GM18870 (cell line): ENCODE data around the gene MAG.
A peak's percentile ranks its signal among the peaks of the same experiment; 100 is the strongest.

Source experiments
- ATAC-seq: cut with Tn5 transposase; IDR thresholded peaks from one replicate; pipeline ENCODE4 v1.9.1; 2021; ENCODE audit warnings: moderate library complexity; ENCODE audit not compliant: unreplicated experiment

The MAG gene, protein sequence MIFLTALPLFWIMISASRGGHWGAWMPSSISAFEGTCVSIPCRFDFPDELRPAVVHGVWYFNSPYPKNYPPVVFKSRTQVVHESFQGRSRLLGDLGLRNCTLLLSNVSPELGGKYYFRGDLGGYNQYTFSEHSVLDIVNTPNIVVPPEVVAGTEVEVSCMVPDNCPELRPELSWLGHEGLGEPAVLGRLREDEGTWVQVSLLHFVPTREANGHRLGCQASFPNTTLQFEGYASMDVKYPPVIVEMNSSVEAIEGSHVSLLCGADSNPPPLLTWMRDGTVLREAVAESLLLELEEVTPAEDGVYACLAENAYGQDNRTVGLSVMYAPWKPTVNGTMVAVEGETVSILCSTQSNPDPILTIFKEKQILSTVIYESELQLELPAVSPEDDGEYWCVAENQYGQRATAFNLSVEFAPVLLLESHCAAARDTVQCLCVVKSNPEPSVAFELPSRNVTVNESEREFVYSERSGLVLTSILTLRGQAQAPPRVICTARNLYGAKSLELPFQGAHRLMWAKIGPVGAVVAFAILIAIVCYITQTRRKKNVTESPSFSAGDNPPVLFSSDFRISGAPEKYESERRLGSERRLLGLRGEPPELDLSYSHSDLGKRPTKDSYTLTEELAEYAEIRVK

DNA sequence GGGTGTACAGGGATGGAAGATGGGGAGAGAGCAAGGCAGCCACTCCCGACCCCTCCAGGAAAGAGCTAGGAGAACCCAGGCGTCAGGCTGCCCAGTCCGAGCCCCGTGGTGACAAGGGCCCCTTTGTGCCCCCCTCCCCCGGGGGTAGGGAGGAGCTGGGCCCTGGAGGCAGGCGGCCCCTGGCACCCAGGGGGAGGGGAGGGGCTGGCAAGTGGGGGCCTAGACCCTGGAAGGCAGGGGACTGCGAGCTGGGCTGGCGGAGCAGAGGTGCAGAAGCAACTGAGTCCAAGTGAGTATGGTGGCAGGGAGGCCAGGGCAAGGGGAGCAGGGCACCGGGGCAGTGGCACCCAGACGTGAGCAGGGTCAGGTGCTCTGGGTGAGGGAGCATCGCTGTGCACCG is at the start of gene MAG:
MAG (plus strand) TSS at position 246 of the 400 bp plus-strand sequence. CDS start 3,248 bp downstream, outside the sequence.
- ATAC-seq = no peak

DNA sequence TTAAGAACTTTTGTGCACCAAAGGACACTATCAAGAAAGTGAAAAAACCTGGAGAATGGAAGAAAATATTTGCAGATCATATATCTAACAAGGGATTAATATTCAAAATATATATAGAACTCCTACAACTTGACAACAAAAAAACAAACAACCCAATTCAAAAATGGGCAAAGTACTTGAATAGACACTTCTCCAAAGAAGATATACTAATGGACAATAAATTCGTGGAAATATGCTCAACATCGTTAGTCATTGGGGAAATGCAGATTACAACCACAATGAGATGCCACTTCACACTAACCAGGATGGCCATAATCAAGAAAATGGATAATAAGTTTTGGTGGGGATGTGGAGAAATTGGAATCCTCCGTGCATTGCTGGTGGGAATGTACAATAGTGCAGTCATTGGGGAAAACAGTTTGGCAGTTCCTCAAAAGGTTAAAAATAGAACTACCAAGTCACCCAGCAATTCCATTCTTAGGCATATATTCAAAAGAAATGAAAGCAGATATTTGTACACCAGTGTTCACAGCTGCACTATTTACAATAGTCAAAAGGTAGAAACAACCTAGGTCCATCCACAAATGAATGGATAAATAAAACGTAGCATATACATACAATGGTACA is 45.4 kb upstream of the MAG start:
- ATAC-seq = no peak

DNA sequence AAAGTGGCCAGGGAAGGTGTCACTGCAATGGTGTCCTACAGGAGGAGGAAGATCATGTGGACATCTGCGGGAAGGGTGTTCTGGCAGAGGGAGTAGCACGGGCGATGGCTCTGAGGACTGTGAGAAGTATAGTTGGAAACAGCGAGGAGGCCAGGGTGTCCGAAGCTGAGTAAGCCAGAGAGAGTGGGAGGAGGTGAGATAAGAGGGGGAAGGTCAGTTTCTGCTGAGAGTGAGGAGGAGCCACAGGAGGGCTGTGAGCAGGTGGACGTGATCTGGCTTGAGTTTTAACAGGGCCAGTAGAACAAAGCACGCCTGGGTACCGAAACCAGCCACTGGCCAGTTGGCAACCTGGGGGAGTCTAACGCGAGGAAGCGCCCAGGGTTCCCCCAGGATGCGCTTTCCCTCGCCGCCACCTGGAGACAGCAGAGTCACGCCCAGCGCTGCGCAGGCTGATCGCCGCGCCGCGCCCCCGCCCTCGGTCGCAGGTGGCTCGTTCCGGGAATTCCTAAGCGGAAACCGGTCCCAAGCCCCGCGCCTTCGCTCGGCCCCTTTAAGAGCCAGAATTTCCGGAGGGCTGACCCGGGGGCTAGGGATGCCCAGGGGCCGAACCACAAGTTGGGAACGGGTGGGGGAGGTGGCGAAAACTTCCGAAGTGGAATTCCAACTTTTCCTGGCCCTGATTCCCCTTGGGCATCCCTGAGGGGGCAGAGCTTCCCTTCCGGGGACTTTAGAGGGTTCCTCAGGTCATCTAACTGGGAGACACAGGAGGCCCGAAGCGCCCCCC is 44.2 kb upstream of the MAG start:
- ATAC-seq = peak; percentile 39

DNA sequence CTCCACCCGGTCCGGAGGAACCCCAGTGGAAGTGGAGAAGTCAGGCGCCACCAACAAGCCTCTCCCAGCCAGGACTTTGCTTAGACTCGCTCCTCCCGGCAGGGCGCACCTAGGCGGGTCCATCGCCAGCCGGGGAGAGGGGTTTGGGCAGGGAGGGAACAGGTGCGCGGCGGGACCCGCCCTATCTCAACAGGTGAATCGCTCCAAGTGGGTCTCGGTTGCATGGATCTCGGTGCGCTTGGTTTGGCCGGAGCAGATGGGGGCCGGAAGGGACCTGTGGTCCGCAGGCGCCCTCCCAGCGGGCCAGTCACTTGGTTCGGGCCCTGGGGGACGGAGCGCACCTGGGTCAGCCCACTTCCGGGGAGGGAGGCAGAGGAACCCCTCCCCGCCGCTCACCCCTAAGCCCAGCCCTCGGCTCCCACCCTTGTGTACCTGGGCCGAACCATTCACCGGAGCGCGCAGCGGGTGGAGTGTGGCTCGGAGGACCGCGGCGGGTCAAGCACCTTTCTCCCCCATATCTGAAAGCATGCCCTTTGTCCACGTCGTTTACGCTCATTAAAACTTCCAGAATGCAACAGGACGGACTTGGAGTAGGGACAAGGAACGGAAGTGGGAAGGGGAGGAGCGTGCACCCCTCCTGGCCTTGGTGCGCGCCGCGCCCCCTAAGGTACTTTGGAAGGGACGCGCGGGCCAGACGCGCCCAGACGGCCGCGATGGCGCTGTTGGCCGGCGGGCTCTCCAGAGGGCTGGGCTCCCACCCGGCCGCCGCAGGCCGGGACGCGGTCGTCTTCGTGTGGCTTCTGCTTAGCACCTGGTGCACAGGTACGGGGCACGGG is 43.4 kb upstream of the MAG start, which contains the start of gene LSR:
LSR (plus strand) TSS at position 693 of the 836 bp plus-strand sequence; CDS start at position 714, 21 bp downstream.
- ATAC-seq = peak; percentile 55

DNA sequence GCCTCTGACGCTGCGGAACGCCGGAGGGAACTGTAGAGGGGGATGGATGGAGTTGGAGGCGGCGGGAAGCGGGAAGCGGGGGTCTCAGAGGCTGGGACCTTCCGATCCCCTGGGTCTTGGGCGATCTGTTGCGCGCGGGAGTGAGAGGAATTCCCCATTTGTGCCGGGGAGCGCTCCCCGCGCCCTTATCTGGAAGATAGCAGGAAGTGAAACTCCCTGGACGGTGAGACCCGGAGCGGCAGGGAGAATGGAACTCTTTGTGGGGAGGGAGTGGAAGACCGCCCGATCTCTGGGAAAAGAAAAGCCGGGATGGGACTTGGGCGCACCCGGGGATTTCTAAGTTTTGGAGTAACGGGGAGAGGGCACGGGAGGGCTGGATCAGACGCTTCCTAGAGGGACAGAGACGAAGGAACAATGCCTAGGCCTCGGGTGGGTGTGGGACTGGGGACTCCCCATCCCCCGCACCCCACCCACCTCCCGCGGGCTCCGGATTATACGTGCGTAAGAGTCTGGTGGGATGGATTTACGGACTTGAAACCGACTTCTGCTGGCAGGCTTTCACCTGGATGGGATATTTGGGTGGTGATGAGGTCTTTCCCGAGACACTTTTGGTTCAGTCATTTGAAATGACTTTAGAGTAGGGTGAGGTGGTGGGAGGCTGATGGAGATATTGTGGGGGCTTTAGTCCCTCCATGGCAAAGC is 42.7 kb upstream of the MAG start:
- ATAC-seq = no peak

DNA sequence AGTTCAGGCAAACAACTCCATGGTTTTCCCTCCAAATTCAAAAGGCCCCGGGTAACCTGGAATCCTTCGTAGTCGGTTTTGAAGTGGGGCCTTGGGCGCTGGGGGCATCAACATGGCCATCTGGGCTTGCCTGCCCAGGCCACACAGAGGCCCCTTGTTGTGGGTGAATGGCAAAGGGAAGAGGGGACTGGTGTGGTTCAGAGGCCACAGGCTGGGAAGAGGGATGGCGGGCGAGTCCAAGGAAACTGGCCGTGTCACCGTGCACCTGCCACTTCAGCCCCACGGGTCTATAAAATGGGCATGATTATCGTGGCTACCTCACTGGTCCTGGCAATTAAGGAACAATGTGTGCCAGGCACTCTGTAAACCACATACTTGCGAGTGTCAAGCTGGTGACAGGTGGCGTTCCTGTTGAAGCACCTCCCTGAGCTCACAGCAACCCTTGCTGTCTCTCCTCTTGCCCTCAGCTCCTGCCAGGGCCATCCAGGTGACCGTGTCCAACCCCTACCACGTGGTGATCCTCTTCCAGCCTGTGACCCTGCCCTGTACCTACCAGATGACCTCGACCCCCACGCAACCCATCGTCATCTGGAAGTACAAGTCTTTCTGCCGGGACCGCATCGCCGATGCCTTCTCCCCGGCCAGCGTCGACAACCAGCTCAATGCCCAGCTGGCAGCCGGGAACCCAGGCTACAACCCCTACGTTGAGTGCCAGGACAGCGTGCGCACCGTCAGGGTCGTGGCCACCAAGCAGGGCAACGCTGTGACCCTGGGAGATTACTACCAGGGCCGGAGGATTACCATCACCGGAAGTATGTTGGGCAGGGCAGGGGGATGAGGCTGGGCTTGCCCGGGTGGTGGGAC is 41.9 kb upstream of the MAG start:
- ATAC-seq = no peak

DNA sequence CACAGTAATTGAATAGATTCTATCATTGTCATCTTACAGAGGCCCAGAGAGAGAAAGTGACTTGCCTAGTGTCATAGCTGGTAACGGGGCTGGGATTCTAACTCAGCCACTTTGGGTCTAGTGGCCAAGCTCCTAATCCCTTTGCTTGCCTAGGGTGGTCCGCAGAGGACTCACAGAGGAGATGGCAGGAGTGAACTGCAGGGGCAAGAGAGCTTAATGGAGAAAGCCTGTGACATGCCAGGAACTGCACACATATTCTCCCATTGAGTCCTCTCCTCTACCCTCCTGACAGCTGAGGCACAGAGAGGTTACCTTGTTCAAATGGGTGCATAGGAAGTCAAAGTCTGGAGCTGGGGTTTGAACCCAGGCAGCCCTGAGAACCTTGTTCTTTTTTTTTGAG is 40.5 kb upstream of the MAG start:
- ATAC-seq = no peak

DNA sequence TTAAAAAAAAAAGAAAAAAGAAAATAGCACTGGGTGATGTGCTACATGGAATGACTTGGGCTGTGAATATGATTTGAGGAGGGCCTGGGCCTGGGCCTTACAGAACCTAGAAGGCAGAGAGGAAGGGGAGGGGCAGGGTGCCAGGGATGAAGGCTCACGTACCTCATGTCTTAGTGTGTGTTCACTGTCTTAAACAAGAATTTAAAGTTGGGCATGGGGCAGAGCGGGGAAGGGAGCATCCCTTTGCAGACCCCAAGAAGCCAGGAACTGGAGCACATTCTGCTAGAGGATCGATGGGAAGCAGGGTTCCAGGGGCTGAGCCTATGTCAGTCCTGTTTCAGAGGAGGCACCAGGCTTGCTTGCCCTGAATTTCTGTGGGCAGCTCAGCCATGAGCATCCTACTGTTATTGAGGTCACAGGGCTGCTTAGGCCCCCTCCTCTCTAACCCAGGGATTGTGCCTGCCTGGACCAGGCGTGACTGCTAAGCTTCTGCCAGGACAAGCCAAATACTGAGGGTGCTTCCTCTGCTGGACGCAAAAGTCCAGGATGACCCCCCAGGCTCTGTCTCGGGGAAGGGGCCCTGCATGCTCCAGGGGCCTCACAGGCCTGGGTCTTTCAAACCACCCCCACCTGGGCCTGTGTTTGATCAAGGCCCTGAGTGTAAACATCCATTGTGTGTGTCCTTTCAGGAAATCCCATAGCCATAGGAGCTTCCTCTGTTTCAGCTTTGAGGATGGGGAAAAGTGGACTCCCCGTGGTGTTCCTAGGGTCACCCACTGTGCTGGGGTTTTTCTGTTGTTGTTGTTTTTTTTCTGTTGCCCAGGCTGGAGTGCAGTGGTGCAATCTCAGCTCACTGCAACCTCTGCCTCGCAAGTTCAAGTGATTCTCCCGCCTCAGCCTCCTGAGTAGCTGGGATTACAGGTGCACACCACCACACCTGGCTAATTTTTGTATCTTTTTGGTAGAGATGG is 38.4 kb upstream of the MAG start:
- no peak for ATAC-seq

DNA sequence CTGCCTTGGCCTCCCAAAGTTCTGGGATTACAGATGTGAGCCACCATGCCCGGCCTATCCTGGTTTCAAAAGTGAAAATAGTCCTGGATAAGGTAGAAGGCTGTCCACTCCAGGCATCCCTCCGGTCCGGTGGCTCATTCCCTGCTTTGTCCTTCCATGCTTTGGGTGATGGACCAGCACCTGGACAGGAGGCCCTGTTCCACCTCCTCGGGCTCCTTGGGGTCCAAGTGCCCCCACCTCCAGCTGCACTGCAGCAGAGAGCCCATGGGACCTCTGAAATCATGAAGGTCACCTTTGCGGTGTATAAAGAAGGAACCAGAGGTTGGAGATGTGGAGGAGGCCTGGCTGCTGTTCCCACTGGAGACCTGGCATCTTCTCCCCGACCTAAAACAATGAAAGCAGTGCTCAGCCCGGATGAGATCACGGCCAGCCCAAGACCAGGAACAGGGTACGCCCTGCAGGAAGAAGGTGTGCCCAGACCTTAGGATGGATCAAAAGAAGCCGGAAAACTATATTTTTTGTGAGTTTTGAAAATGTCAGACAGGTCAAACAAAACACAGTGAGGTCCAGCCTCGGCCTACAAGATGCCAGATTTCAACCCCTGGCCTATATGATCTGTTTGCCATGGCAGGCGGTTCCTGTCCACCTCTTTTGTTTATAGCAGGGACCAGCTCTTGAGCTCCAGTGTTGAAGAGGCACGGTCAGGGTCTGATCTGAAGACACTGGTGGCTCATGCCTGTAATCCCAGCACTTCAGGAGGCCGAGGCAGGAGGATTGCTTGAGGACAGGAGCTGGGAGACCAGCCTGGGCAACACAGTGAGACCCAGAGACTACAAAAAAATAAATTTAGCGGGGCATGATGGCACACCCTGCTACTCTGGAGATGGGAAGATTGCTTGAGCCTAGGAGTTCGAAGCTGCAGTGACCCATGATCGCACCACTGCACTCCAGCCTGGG is 37.3 kb upstream of the MAG start:
- ATAC-seq = no peak

DNA sequence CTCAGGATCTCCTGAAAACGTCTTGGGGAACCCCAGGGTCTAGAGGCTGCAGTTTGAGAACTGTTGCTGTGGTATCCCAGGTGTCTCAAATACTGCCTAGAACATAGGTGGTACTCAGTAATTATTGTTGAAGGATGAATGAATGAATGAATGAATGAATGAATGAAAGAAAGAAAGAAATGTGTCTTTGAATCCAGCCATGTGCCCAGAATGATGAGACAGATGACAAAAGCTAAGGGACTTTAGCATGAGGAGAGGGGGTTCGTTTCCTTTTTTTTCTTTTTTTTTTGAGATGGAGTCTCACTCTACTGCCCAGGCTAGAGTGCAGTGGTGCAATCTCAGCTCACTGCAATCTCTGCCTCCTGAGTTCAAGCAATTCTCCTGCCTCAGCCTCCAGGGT is 35.4 kb upstream of the MAG start:
- no peak for ATAC-seq

DNA sequence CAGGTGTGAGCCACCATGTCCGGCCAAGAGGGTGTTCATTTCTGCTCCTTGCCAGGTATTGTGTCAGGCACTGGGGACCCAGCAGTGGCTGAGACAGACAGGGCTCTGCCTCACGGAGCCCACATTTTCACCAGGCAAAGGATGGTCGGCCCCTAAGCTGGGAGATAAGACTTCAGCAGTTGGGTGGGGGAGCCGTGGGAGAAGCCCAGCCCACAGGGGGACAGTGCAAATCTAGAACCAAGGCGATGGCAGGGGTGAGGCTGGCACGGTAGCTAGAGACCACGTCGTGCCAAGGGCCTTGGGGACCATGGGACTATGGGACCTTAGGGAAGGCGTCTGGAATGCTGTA is 34.9 kb upstream of the MAG start:
- ATAC-seq = no peak

DNA sequence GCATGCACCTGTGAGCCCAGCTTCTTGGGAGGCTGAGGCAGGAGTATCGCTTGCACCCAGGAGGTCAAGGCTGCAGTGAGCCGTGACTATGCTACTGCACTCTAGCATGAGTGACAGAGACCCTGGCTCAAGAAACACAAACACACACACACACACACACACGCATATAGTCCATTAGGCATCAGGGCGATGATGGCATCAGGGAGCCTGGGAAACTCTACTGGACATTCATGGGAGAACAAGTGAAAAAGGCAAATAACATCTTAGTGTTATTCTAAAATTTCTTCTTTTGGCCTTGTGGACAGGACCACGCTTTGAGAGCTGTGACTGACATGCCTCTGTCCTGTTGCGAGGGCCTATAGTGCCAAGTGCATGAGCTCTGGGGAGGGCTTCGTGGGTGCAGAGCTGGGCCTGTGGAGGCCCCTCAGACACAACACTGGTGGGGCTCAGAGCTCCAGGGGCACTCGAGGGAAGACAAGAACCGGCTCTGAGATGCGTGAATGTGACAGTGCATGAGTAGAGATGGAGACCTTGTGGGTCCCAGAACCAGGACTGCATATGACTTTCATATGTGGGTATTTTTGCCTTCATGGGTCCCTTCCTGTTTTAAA is 31.2 kb upstream of the MAG start:
- no peak for ATAC-seq

DNA sequence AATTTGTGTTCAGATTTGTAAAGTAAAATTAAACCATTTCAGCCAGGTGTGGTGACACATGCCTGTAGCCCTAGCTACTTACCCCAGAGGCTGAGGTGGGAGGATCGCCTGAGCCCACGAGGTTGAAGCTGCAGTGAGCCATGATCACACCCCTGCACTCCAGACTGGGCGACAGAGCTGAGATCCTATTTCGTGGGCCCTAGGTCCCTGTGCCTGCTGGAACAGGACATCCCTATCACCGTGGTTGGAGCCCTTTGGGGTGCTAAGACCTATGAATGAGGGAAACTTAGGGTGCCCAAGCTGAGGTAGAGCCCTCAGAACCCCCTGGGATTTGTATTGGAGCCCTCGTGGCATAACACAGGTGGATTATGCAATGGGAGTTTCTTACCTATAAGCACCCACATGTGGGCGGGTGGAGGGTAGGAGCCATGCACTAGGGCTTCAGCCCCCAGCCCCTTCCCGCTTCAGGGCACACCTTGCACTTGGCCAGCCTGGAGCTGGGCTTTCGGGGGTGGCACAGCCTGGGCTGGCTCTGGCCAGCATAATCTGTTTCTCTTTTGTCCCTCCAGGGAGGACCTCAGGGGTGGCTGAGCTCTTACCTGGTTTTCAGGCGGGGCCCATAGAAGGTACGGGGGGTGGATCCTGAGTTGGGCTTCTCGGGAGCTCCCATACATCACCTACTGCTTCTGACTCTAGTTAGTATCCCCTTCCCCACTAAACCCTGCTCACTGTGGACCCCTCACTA is 30.4 kb upstream of the MAG start:
- ATAC-seq = no peak

DNA sequence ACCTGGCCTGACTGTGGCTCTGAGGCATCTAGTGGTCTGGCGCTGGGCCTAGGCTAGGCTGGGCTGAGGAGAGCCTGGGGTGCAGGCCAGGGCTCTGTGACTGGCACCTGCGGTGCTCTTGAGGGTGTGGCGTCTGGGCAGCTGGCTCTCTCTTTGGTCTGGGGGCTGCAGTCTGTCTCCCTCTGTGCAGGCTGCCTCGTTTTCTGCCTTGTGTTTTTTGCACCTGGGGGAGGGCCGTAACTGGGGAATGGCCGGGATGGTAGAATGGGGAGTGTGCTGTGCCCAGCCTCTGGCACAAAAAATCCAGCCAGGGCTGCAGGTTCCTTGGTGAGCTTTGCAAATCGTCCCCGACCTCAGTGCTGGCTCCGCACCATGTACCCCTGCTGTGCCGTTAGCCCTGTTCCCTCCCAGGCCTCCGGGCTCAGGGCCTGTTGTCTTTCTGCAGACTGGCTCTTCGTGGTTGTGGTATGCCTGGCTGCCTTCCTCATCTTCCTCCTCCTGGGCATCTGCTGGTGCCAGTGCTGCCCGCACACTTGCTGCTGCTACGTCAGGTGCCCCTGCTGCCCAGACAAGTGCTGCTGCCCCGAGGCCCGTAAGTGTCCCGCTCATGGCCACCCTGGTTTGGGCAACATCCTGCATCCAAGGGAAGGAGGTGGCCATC is 29.7 kb upstream of the MAG start:
- no peak for ATAC-seq
